ENCODE measurements around the gene EPN1.

The EPN1 gene

GRCh38 chr19:55679343-55680257 is 4.6 kb downstream of the EPN1 start:
- no peak for DNase-seq (ENCODE audit: low spot score)

- DNase-seq (ENCODE audit: low spot score), result no peak
Observed at GRCh38 chr19:55680339-55681130, 5.5 kb downstream of the EPN1 start.

- no peak for DNase-seq (ENCODE audit: low spot score)
Observed at GRCh38 chr19:55681131-55682092, 6.4 kb downstream of the EPN1 start.

GRCh38 chr19:55683449-55684261 is 8.6 kb downstream of the EPN1 start:
- no peak for DNase-seq (ENCODE audit: low spot score)

GRCh38 chr19:55684946-55685681 is 10.1 kb downstream of the EPN1 start:
- DNase-seq (ENCODE audit: low spot score), result no peak

- no peak for DNase-seq (ENCODE audit: low spot score)
Observed at GRCh38 chr19:55685776-55686175, 10.8 kb downstream of the EPN1 start.

GRCh38 chr19:55686311-55687050 is 11.5 kb downstream of the EPN1 start:
- DNase-seq (ENCODE audit: low spot score), result no peak

GRCh38 chr19:55687281-55688201 is 12.5 kb downstream of the EPN1 start:
- no peak for DNase-seq (ENCODE audit: low spot score)

- DNase-seq (ENCODE audit: low spot score), result no peak
Observed at GRCh38 chr19:55688422-55689218, 13.6 kb downstream of the EPN1 start.

GRCh38 chr19:55689411-55690108 is 14.5 kb downstream of the EPN1 start:
- no peak for DNase-seq (ENCODE audit: low spot score)

GRCh38 chr19:55690109-55690768 is 15.2 kb downstream of the EPN1 start:
- no peak for DNase-seq (ENCODE audit: low spot score)

- DNase-seq (ENCODE audit: low spot score), result no peak
Observed at GRCh38 chr19:55690769-55691545, 15.9 kb downstream of the EPN1 start.

GRCh38 chr19:55691561-55692481 is 16.8 kb downstream of the EPN1 start:
- DNase-seq (ENCODE audit: low spot score), result no peak

GRCh38 chr19:55692681-55693081 is 17.7 kb downstream of the EPN1 start:
- no peak for DNase-seq (ENCODE audit: low spot score)

Data from HuH-7.5 (cell line).